GM19099 (cell line): Measurements from ENCODE around the gene CEP170B.

Experiments
- POLR2A ChIP-seq: IDR thresholded peaks from 3 replicates; pipeline ENCODE4 v1.6.1; 2011; ENCODE audit warnings: low read depth; ENCODE audit not compliant: insufficient read length; ENCODE audit errors: extremely low read depth

CEP170B gene

GRCh38 chr14:104871145-104871655 lies 6.1 kb downstream of the CEP170B start:
- no peak for TF ChIP-seq POLR2A

DNA sequence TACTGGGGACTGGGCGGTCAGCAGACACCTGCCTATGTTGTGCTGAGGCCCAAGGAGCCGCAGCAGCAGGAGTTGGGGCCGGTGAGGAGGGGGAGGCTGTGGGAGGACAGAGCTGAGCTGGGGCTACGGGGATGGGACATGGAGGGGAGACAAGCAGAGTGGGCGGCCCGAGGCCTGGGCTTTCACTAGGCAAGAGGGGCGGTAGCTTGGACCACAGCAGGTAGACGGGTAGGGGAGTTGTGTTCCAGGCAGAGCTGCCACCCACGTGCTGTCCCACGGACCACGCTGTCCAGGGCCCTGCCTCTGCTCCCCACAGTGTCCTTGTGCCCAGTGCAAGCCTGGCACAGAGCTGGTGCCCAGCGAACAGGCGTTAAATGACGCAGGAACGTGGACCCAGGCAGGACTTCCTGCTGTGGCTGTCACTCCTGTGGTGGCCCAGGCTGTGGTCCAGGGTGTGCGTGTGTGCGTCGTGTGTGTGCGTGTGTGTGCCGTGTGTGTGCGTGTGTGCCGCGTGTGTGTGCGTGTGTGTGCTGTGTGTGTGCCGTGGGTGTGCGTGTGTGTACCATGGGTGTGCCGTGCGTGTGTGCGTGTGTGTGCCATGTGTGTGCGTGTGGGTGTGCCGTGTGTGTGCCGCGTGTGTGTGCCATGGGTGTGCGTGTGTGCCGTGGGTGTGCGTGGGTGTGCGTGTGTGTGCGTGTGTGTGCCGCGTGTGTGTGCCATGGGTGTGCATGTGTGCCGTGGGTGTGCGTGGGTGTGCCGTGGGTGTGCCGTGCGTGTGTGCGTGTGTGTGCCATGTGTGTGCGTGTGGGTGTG lies 6.8 kb downstream of the CEP170B start:
- TF ChIP-seq POLR2A, result no peak

DNA sequence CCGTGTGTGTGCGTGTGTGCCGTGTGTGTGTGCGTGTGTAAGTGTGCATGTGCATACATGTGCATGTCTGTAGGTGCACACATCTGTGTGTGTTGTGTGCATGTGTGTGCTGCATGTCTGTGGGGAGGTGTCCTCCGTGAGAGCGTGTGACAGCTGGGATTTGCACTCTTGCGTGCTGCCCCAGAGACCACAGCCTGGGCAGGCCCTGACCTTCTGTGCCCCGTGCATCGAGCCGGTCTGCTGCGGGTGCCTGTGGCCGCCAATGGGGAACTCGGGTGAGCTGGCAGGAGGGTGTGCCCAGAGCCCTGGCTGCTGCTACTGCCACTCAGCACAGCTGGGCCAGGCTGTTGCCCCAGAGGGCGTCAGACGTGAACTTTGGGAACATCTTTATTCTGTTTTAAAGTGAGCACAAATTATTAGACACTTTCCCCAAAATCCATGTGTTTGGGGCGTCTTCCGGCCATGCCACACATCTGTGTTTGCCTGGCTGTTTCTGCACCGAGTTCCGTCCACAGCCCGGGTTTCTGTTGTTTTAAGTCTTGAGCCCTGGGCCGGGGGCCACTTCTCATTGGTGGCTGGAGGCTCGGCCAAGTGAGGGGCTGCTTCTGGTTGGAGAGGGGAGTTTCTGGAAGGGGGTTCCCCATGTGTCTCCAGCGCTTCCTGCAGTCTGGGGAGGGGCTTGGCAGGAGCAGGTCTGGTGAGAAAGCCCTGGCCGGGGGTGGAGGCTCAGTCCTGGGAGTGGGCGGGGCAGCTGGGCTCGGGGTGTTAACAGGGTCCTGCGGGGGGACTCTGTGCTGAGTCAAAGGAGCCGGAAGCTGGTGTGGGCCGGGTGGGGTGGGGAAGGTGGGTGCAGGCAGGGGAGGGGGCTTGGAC lies 7.6 kb downstream of the CEP170B start:
- TF ChIP-seq POLR2A, result no peak

- TF ChIP-seq POLR2A, result no peak
Observed at GRCh38 chr14:104873380-104874055, 8.4 kb downstream of the CEP170B start.

- no peak for TF ChIP-seq POLR2A
Observed at GRCh38 chr14:104874110-104874531, 9.1 kb downstream of the CEP170B start.

- no peak for TF ChIP-seq POLR2A
Observed at GRCh38 chr14:104874571-104875411, 9.7 kb downstream of the CEP170B start.

GRCh38 chr14:104875412-104875751 lies 10.3 kb downstream of the CEP170B start:
- TF ChIP-seq POLR2A, result no peak

GRCh38 chr14:104875811-104876210 lies 10.7 kb downstream of the CEP170B start:
- no peak for TF ChIP-seq POLR2A

- no peak for TF ChIP-seq POLR2A
Observed at GRCh38 chr14:104876251-104876699, 11.2 kb downstream of the CEP170B start.

- TF ChIP-seq POLR2A, result no peak
Observed at GRCh38 chr14:104877066-104877805, 12.2 kb downstream of the CEP170B start.

DNA sequence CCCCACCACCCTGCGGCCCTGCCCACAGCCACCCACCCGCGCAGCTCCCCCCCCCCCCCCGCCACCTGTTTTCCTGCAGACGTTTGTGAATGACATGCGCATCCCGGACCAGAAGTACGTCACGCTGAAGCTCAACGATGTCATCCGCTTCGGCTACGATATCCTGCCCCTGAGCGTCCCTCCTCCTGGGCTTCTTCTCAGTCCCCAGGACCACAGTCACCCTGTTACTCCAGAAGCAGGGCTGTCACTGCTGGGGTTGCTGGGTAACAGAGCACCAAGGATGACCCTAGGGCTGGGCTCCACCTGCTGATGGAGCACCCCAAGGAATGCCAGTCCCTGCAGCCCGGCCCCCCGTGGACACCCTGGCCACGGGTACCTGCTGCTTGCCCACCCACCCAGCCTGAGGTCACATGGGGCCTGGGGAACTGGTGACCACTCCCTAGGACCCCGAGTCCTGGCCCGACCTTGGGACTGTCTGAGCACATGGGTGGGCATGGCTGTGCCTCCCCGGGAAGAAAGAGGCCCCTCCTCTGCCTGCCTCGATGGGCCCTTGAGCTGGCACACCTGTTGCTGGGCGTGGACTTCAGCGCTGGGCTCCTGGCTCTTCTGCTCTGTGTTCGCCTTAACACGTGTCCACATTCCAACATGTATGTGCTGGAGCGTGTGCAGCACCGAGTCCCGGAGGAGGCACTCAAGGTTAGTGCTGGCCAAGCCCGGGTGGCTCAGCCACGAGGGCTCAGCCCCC lies 12.9 kb downstream of the CEP170B start:
- no peak for TF ChIP-seq POLR2A

DNA sequence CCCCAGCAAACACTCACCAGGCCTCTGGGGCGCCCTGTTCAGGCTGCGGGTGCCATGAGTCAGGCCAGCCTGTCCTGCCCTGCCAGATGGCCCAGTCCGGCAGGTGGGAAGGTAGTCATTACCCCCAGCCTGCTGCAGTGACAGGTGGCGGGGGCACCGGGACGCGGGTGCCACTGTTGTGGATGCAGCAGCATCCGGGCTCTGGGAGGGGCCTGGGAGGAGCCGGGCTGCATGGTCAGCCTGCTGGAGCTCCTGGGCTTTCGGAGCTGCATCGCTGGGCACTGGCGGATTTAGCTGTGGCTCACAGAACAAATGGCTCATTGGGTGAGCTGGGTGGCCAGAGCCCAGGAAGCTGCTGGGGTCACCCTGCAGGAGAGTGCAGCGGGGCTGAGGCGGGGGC lies 13.5 kb downstream of the CEP170B start:
- no peak for TF ChIP-seq POLR2A
